Measurements from ENCODE around the gene TMEM30A.

The TMEM30A gene

GRCh38 chr6:75291331-75291730 lies 6.7 kb upstream of the TMEM30A start:
- no peak for DNase-seq

DNA sequence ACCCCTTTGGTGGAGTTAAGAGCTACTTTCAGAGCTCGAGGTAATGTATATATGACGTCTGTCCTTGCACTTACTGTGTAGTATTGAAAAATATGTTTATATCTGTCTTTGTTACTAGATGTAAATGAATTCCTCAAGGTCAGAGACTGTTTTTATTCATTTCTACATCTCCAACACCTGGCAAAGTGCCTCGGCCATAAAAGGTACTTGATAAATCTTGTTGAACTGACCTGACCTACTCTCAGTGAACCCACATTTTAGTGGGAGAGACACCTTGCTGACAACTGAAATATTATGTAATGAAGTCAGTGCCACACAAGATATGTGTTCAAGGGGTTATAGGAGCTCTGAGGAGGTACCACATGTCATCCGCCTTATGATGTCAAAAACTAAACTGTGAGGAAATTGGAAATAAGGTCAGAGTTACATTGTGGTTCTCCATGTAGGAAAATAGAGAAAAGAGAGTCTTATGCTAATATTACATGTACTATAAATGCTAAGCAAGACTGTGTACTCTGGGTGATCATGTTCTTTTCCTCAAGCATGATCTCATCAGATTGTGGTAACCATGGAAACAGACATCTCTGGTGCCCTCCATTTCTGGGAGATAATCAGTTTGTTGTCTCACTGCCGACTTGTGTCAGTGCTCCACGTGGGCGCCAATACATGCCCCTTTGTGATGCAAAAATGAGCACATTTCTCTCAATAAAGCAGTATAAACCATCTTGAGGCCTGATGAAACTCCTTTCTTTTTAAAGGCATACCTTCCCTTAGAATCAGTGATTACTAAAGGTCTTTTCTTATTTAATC lies 5.7 kb upstream of the TMEM30A start:
- DNase-seq = no peak

DNA sequence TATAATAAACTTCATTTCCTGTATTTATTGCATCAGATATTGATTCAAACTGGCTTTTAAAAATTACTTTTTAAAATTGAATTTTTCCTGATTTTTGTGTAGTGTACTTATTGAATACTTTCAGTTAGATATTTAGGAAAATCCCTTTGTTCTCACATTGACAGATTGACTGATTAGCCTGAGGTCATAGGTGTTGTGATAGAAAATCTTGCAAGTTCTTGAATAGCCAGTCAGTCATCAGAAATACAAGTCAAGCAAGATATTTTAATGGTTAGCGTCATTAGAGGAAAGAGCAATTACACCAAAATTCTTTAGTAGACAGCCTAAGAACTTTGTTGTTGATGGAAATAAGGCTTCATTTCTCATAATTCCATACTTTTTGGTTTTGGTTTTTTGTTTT lies 3.4 kb upstream of the TMEM30A start:
- DNase-seq = no peak

DNA sequence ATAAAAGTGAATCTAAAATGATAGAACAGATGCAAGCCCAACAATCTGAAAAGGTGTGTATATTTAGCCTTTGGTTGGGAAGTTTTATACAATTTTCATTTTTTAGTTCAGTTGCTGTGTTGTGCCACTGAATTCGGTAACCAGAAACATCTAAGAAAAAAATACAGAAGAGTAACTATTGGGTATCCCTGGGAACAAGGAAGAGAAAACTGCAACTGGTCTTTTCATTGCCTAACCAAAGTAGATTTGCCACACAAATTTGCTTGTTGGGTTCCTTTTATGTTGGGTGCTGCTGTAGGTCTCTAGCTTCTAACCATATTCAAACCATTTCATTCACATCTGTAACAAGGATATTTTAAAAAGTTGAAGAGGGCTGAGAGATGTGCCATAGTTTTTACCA lies 2.8 kb upstream of the TMEM30A start:
- DNase-seq = no peak

GRCh38 chr6:75286955-75287354 lies 2.4 kb upstream of the TMEM30A start:
- DNase-seq = no peak

GRCh38 chr6:75285283-75285639 lies 669 bp upstream of the TMEM30A start:
- DNase-seq = no peak

DNA sequence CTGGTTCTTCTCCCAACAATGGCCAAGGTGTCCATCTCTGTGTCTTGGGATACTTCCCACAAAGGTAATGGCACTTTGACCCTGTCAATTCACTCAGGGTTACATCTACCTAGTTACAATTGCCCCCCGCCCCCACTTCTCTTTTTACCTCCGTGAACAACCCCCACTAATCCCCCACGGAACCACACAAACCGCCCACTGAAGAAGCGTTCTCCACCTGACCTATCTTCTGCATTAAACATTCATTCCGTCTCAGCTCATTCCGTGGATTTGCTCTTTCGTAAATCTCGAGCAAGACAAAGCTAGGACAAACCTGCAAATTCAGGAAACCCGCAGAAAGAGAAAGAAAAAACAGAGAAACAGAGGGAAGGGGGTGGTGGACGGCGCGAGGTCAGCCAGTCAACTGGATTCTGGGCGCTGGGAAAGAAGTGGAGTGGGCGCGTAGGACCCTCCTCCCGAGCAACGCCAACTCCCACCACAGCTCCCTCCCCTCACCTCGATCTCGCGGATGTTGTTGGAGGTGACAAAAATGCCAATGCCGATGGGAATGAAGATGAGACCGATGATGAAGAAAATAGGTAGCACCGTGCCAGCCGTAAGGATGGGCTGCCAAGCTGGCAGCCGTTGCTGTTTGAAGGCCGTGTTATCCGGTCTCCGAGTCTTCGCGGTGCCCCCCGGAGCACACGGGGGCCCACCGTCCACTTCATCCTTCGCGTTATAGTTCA lies 523 bp downstream of the TMEM30A start:
- no peak for DNase-seq

DNA sequence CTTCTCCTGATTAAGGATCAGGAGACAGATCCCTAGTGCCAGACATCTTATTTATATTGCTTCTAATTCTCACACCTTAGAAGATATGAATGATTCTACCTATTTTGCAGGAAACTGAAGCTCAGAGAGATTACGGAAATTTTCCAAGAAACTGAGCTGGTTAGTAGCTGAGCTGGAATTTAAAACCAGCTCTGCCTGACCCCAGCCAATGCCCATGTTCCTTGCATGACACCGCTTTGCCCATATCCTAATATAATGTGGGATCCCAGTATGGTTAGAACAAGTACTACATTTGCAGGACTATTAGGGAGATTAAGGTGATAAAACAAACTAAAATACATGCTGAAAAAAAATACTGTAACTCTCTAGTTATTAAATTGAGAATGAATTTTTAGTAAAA lies 1.9 kb downstream of the TMEM30A start:
- DNase-seq = no peak

GRCh38 chr6:75281653-75282052 lies 2.9 kb downstream of the TMEM30A start:
- DNase-seq = no peak

- DNase-seq = no peak
Observed at GRCh38 chr6:75280131-75280855, 4.3 kb downstream of the TMEM30A start.

DNA sequence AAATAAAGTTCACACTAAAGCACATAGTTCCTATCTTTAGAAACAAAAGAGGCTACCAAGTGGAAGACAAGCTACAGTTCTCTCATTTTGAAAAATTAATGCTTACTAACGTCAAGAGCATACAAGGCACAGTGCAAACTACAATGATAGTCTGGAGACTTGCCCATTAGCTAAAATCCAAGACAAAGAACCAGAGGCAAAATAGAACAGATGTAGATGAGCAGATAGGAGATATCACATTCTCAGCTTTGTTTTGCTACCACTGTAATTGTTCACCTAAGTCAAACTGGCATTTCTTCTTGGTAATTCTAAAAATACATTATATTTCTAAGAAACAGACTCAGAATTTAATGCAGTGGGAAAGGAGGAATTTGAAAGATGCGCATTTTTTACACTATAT lies 5.2 kb downstream of the TMEM30A start:
- no peak for DNase-seq

DNA sequence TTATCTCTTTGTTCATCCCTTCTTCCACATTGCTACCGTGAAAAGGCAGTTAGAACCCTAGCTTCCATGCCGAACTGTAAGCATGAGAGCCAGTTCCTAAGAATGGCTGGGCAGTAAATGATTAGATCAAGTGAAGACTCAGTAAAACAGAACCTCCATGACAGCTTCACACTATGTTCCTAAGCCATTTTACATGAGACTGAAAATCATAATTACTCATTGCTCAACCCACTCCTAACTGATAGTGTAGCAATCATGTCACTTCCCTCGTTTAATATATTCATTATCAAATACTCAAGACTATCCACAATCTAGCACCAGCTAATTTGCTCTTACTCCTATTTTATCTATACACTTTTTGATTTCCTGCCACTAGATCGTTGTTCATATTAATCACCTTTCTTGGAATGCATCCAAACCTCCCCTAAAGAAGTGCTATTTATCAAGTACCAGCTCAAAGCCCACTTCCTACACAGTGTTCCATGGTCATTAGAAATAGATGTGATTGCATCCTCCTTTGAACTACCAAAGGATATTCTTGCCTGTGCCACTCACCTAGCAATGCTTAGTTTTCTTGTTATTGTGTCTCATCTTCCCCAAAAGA lies 6.0 kb downstream of the TMEM30A start:
- no peak for DNase-seq

GRCh38 chr6:75275067-75275466 lies 9.5 kb downstream of the TMEM30A start:
- DNase-seq = no peak

DNA sequence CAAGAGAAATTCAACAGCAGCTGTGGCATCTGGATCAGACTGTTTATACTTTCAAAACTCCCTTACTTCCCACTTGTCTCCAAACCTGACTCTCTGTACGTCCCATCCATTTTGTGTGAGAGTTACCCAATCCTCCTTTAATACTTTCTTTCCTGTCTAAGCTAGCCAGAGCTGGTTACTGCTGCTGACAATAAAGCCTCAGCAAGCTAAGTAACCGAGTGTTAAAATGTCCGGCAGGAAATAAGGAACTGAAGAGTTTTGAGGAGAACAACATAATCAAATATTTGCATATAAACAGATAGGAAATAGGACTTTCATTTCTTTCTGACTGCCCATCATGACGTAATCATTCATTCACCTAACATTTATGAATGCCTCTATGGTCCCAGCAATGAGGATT lies 11.6 kb downstream of the TMEM30A start:
- no peak for DNase-seq

- DNase-seq = no peak
Observed at GRCh38 chr6:75272145-75272840, 12.3 kb downstream of the TMEM30A start.

GRCh38 chr6:75268988-75269354 lies 15.6 kb downstream of the TMEM30A start:
- no peak for DNase-seq

DNA sequence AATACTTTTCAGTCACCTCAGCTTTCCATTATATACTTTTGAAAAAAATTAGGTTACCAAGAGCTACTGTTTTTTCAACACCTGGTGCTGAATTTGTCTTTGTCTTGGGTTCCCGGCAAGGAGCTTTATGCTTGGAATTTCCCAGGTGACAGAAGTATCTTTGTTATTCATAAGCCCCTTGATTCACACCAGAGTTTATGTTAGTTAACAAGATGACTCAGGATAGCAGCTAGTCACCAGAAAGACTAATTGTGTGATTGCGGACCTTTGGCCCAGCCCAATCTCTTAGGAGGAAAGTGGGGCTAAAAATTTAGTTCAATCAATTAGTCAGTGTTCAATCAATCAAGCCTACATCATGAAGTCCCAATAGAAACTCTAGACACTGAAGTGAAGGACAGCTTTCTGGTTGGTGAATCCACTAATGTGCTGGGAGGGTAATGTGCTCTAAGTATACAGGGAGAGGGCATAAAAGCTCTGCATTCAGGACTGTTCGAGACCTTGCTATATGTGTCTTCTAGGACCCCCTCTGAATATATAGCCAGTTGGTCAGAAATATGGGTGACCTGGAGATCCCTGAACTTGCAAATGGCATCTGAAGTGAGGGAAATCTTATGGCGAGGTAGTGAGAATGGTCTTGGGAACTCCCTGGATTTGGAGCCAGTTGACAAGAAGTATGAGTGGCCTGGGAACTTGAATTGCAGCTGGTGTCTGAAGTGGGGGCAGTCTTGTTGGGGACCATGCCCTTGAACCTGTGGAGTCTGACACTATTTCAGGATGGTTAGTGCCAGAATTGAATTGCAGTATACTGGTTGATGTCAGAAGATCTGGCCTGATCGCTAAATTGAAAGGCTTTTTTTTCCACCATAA lies 16.2 kb downstream of the TMEM30A start:
- DNase-seq = no peak

- no peak for DNase-seq
Observed at GRCh38 chr6:75267461-75267860, 17.1 kb downstream of the TMEM30A start.

DNA sequence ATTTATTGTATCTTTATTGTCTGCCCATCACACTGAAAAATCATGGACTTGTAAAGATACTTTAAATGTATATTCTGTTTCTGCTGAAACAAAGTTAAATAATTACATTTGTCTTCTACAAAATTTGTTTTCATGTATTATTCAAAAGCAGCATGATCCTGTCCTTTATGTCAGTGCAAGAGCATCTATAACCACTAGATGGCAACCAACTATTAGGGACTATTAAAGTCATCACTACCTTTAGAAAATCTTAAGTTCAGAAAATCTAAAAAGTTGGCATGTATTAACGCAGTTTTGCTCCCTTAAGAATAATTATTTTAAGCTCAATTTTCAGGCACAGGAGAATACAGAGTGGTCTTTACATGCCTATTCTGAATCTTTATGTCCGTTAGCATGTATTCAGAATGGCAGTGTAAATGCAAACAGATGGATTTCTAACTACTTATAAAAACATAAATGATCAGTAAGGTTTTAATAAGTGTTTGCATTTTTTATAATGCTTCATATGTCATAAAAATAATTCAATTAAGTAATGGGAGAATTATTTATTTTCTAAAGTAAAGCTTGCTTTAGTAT lies 17.8 kb downstream of the TMEM30A start:
- DNase-seq = no peak

GRCh38 chr6:75263401-75263750 lies 21.2 kb downstream of the TMEM30A start:
- no peak for DNase-seq

DNA sequence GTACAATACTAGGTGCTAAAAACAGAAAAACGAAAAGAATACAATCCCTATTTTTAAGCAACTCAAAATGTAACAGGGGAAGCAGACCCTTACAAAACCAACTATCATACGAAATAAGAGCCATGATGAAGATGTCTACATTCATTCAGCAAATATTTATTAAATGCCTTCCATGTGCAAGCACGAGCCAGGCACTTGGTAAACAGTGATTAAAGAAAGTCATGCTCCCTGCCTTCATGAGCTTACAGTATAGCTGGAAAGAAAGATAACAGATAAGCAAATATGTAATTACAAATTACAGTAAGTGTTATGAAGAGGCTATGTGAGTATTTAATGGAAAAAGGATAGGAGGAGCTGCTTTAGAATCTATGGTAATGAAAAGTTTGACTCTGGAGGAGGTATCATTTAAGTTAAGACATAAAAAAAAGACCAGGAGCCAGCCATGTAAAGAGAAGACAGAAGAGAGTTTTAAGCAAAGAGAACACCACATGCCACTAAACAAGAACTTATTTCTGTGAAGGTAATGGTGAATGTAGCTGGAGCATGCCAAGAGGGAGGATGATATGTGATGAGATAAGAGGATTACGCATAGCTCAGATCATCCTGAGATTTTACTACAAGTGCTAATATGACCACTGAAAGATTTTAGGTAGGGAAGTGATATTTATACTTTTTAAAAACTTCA lies 21.7 kb downstream of the TMEM30A start:
- no peak for DNase-seq
